Kidney (tissue), 14 donors: Measurements from ENCODE around the gene SFXN2. TPM values are rescaled to one million over a fixed set of nuclear protein-coding genes. Genes with fewer than 3 reads are reported as not detected.

Experiments
- DNase-seq, 5 donors: peaks; one replicate each; pipeline ENCODE4 v3.0.0-alpha.2; 2013 to 2020
- FAIRE-seq: peaks from 2 replicates; lab custom pipeline; 2012; peaks lifted over from hg19 to GRCh38; lab: Jason Lieb, UNC
- H3K27ac ChIP-seq, 2 donors: one replicate each; pipeline ENCODE4 v1.7.0; 2013; ENCODE audit warnings: low read depth in 2 of 2, low read length in 2 of 2, inconsistent platforms in 1 of 2
- H3K27me3 ChIP-seq: one replicate; pipeline ENCODE4 v1.7.1; 2013; ENCODE audit warnings: low read length, inconsistent platforms; ENCODE audit not compliant: control insufficient read depth, insufficient read depth
- H3K36me3 ChIP-seq, 3 donors: one replicate each; pipeline versions ENCODE4 v1.7.0 to v1.7.1; 2013; ENCODE audit warnings: low read length in 3 of 3, control low read depth in 1 of 3, inconsistent platforms in 1 of 3; ENCODE audit not compliant: insufficient read depth in 3 of 3, control insufficient read depth in 2 of 3
- H3K4me1 ChIP-seq, 3 donors: one replicate each; pipeline versions ENCODE4 v1.7.0 to v1.7.1; 2013; ENCODE audit warnings: low read length in 3 of 3, inconsistent platforms in 1 of 3, low read depth in 1 of 3; ENCODE audit not compliant: control insufficient read depth in 2 of 3, insufficient read depth in 2 of 3
- H3K4me3 ChIP-seq, 3 donors: one replicate each; pipeline versions ENCODE4 v1.7.0 to v1.8.1; 2013; ENCODE audit warnings: low read length in 3 of 3, control low read depth in 1 of 3, inconsistent platforms in 1 of 3
- H3K9ac ChIP-seq, 3 donors: one replicate each; pipeline versions ENCODE4 v1.7.0 to v1.7.1; 2013; ENCODE audit warnings: low read length in 3 of 3, control low read depth in 1 of 3, inconsistent platforms in 1 of 3
- H3K9me3 ChIP-seq, 3 donors: one replicate each; pipeline versions ENCODE4 v1.7.0 to v1.7.1; 2013; ENCODE audit warnings: low read length in 3 of 3, control low read depth in 1 of 3, inconsistent platforms in 1 of 3; ENCODE audit not compliant: control insufficient read depth in 2 of 3, insufficient read depth in 1 of 3
- CTCF ChIP-seq: IDR thresholded peaks from 3 replicates; pipeline ENCODE4 v1.5.1; 2012; ENCODE audit warnings: mild to moderate bottlenecking, moderate library complexity, borderline replicate concordance; ENCODE audit not compliant: insufficient read depth; ENCODE audit errors: extremely low read depth
- intact Hi-C: fragments of 100-400 bp; cut with DNase I; formaldehyde crosslinking; loops from one replicate; pipeline ENCODE4 v1.11.1; 2022
- polyA plus RNA-seq: library from polyadenylated mRNA; stranded (reverse); fragments of 350-450 nt; fragmentation: Illumina TruSeq; extraction: RNeasy Lipid Tissue Mini Kit (QIAGEN cat#74804); gene quantifications from one replicate; pipeline ENCODE4 v1.2.3, GENCODE V29; 2014; ENCODE audit warnings: low read depth, low replicate concordance; ENCODE audit not compliant: insufficient read depth
- total RNA-seq: library from RNA; stranded (reverse); fragmentation: NEBNext Ultra II Directional; extraction: Animal tissue kit (Norgen Biotek cat#: 25700); gene quantifications from one replicate; pipeline ENCODE4 v1.2.1, GENCODE V29; 2021
- donor health status: control.
- donor health status: control.
- donor health status: control.
- donor health status: control.
- donor health status: control.
- donor health status: DM: yes; HTN: yes; CAD: no.
- donor health status: Normal renal cell carcinoma (clear cell type).

SFXN2 gene
- total and polyA plus RNA-seq, 2 donors from 2014 or later = 17.3 to 72.1 TPM

- peaks cover 0 to 13% (median 0%) of the 10 kb centered on the region in 3 donors for H3K4me1 ChIP-seq
- no peak for DNase-seq
- TF ChIP-seq CTCF = no peak
- H3K27ac ChIP-seq = peak overlapping the region in 1 of 2 donors; percentile 59
- no peaks in the 10 kb centered on the region for H3K36me3 ChIP-seq
- no peaks in the 10 kb centered on the region for H3K27me3 ChIP-seq
- H3K9ac ChIP-seq = peak overlapping the region in 1 of 3 donors; percentile 43
- H3K9me3 ChIP-seq = no peaks in the 10 kb centered on the region
- FAIRE-seq = no peak
- intact Hi-C loops = no loop called here
- peak overlapping the region; percentile 87 to 98 (median 97) for H3K4me3 ChIP-seq
Measured at GRCh38 chr10:102745157-102745556, 30.7 kb downstream of the SFXN2 start.

DNA sequence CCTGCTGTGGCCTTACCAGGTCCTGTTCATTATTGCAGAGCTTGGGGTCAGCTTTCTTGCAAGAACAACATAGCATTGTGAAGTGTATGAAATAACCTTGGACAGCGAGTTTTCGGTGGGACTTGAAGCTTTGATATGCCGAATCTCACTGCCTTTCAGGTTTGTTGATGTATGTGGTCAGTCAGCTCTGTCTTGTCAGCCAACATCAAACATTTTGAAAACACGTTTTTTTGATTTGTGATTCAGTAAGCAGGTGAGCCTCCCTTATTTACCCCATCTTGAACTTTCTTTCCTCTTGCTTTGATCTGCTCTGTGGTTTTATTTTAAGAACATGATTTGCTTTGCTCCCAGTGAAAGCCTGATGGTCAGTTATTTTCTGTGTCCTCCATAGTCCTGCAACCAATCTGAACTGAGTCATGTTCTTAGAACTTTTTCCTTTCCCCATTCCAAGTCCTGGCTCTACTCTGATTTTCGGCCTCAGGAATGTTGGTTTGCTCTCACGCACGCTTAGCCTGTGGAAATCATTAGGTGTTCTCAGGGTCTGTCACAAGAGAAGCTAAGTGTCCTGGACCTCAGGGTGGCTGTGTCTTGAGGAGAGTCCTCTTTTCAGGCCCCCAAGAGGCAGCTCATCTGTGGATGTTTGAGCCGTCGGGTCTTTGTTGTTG is 38.0 kb downstream of the SFXN2 start:
- Histone ChIP-seq H3K4me1 (peaks cover 4 to 7% (median 6%) of the 10 kb centered on the region in 3 donors), H3K9me3 (no peaks in the 10 kb centered on the region), H3K27ac (peak overlapping the region; percentile 0 to 50), H3K27me3 (no peaks in the 10 kb centered on the region), H3K4me3 (no peak overlapping the region), H3K36me3 (no peaks in the 10 kb centered on the region), H3K9ac (peak overlapping the region in 1 of 3 donors; percentile 12)
- intact Hi-C loops = no loop called here
- no peak for TF ChIP-seq CTCF
- DNase-seq (no peak), FAIRE-seq (no peak)

- no peak overlapping the region for H3K4me3 ChIP-seq
- no peaks in the 10 kb centered on the region for H3K27me3 ChIP-seq
- no peaks in the 10 kb centered on the region for H3K36me3 ChIP-seq
- peak in 3 of 5 donors; percentile 38 to 72 (median 72) for DNase-seq
- H3K9me3 ChIP-seq = no peaks in the 10 kb centered on the region
- TF ChIP-seq CTCF = peak; percentile 49
- H3K9ac ChIP-seq = peak overlapping the region in 1 of 3 donors; percentile 12
- H3K27ac ChIP-seq = peak overlapping the region; percentile 0 to 50
- intact Hi-C loops = no loop called here
- FAIRE-seq = no peak
- peaks cover 4 to 7% (median 6%) of the 10 kb centered on the region in 3 donors for H3K4me1 ChIP-seq
Measured at GRCh38 chr10:102752934-102753664, 38.7 kb downstream of the SFXN2 start.
